Stimulated activated CD8-positive, alpha-beta memory T cell treated with anti-CD3 and anti-CD28 coated beads, Interleukin-7, amount 100 ng/mL, for 24 hours (primary cell): ENCODE data around the gene PPARG.
"Not testable (repeated sequence)": the region's sequence is repeated elsewhere in the genome, so short reads cannot be mapped to it uniquely, and the experiment has no call there.

Experiments
- DNase-seq: peaks from one replicate; pipeline ENCODE4 v3.0.0-alpha.2; 2020; ENCODE audit warnings: low read depth

Gene PPARG

DNA sequence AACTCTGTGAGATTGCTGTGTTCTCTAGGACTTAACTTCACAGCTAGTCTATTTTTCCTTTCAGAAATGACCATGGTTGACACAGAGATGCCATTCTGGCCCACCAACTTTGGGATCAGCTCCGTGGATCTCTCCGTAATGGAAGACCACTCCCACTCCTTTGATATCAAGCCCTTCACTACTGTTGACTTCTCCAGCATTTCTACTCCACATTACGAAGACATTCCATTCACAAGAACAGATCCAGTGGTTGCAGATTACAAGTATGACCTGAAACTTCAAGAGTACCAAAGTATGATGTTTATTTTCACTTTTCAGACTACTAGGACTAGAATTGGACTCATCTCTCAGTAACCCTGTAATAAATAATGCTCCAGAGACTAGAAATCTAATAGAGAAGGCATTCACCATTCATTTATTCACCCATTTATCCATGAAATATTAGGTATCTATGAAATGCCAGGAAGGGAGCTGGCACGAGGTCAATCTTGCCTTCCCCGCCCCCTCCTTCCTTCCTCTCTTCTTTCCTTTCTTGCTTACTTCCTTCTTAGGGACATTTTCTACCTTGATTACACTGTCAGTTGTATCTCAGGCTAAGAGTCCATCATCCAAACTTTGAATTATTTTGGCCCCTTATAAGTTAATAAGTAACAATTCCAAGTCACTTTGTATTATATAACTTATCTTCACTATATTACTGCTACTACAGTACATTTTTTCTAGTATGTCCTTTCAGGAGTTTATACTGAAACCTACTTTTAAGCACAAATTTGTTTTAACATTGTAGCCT, 91.0 kb downstream of the PPARG start:
- DNase-seq: no peak

DNA sequence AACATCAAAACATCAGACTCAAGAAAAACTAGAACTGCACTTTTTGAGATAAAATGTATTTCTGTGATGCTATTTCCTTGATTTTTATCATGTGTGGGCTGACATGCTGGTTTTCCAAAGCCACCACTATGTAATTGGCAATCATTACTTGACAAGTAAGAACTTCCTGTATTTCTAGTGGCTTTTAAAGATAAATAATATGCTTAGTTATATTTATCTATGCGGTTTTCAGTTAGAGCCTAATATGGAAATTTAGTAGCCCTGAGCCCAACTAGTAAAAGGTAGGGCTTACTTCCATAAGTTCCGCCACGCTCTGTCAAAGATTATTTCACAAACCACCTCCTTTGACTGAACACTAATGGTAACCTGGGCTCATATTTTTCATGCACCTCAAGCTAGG, 91.6 kb downstream of the PPARG start:
- DNase-seq: no peak

DNA sequence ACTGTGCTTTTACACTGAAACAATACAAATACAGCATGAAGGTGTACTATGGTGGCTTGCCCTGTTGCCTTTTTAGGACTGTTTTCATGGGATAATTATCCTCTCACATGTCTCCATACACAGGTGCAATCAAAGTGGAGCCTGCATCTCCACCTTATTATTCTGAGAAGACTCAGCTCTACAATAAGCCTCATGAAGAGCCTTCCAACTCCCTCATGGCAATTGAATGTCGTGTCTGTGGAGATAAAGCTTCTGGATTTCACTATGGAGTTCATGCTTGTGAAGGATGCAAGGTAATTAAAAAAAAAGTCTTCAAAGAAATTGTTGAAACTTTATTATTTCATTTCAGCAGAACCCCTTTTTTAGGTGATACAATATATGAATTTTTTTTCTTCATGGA, 92.3 kb downstream of the PPARG start:
- DNase-seq: no peak

DNA sequence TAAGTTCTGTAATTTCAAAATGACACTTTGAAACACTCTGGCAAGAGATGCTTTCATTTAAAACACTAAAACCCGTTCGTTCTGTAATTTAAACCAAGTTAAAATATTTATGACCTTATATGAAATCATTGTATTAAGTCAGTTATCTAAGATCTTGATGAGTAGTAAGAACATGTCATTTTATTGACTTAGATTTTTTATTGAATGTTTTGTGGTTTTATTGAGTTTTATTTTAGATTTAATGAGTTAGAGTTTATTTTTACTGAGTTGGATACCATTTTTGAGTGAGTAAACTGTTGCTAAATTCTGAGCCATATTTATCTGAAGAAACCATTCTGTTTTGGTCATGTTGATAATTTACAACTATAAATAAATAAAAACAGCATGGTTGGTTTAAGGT, 94.3 kb downstream of the PPARG start:
- DNase-seq: no peak

DNA sequence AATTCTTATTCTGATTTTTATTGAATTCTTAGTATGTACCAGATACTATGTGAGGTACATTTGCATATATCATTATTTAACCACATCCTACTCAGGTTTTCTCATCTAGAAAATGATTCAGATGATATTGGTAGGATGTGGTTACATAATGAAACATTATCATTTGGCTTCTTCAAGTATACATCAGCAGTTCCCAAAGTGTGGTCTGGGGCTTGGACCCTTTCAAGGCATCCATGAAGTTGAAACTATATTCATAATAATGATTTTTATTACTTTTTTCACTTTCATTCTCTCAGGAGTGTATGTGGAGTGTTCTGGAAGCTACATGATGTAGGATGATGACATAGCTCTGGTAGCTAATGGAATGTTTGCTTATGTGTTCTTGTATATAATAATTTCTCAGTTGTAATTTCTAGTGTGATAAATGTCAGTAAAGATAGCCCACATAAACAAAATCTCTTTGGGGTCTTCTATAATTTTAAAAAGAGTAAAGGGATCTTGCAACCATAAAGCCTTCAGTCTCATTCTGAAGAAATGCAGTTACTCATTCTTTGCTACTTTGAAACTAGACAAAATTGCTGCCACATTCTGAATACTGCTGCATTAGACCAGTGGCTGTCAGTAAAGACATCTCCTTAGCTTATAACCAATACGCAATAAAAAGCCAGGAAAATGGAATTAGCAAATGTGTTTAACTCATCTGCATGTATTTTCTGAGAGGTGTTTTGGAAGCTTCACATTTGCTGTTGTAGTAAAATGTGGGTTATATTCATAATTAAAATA, 95.8 kb downstream of the PPARG start:
- DNase-seq: no peak

DNA sequence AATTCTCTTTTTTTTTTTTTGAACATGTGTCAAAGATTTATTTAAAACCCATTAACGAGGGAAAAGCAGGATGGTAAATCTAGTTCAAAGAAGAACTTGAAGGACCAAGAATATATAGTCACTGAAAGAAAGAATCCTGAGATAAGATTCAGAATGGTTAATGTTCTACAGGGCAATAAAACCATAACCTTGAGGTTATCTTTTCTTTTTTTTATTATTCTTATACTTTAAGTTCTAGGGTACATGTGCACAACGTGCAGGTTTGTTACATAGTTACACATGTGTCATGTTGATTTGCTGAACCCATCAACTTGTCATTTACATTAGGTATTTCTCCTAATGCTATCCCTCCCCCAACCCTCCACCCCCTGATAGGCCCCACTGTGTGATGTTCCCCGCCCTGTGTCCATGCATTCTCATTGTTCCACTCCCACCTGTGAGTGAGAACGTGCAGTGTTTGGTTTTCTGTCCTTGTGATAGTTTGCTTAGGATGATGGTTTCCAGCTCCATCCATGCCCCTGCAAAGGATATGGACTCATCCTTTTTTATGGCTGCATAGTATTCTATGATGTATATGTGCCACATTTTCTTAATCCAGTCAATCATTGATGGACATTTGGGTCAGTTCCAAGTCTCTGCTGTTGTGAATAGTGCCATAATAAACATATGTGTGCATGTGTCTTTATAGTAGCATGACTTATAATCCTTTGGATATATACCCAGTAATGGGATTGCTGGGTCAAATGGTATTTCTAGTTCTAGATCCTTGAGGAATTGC, 97.8 kb downstream of the PPARG start:
- DNase-seq: not testable (repeated sequence)

DNA sequence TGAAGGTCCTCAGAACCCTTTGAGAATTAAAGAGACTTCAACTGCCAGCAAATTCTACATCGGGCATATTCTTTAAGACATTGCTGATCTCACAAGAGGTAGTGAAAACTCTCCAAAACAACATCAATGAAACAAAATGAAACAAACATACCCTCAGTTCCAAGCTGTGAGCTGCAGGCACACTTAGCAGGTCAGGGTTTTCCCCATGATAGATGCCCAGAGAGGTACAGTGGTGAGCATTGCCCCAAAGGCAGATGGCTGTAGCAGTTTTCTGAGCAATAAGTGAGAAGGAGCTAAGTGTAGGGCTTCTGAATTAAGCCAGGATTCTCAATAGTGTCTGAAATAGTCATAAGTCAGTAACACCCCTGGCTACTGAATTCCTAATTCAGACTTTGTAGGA, 99.3 kb downstream of the PPARG start:
- no peak for DNase-seq

DNA sequence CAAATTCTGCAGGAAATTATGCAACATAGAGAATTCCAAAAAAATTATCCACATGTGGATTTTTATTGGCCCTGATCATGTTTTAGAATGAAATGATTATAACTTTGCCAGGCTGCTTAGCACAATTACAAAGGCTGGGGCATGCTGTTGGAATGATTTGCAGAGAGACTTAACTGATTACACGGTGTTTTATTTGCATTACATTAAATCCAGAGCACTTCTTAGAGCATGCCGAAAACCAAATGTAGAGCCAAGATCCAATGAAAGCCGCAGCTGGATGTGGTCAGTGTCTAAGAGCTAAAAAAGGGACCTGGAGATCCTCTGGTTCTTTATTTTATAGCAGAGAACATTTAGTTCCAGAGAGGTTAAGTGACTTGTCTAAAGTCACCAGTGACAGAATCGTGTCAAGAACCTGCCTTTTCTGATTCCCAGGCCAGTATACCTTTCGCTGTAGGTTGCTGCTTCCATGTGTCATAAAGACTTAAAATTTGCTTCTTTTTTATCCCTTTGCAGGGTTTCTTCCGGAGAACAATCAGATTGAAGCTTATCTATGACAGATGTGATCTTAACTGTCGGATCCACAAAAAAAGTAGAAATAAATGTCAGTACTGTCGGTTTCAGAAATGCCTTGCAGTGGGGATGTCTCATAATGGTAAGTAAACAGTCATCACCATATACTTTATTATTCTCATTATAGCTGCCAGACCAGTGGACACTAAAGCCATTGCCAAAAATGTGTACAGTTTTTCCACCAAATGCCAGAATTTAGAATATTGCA, 103.4 kb downstream of the PPARG start:
- no peak for DNase-seq

DNA sequence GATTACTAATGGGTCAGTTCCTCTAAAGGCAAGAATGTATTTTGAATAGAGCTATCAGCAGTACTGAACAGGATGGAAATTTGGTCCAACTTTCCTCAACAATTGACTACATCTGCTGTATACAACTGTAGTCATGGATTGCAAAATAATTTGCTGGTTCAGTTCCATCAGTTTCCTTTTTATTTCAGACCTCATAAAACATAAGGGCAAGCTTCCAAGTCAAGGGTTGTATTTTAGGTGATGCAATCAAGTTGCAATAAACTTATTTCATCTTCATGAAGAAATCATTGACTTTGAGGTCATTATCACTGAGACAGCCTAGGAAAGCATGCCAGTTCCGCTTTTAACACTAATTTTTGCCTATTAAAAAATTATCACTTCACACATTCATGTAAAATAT, 105.0 kb downstream of the PPARG start:
- DNase-seq: no peak

DNA sequence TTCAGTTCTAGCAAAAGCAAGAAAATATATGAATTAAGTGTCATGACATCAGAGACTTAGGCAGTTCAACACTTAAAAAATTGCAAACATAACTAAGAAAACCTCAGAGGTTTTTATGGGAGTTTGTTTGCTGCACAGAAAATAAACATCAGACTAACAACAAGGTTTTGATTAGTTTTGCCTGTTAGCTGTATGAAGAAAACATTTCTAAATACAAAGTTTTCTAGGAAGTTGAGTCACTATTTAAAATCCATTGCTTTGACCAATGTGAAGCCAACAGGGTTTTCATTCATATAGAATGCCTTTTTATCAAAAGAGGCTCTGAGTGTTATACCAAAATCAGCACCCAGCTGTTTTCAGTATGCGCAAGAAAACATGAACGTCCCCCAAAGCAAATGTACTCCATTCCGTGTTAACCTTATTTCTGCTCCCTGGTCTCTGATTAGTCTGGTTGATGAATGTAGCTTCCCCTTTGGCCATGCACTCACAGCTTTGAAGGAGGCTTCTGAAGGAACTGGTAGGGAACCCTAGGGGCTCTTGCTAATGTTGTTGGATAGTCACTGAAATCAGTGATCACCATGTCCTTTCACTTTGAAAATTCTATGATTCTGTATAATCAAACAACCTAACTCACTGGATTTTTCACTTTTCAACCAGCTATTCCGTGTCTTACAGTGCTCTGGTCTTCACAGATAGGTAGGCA, 105.8 kb downstream of the PPARG start:
- no peak for DNase-seq

DNA sequence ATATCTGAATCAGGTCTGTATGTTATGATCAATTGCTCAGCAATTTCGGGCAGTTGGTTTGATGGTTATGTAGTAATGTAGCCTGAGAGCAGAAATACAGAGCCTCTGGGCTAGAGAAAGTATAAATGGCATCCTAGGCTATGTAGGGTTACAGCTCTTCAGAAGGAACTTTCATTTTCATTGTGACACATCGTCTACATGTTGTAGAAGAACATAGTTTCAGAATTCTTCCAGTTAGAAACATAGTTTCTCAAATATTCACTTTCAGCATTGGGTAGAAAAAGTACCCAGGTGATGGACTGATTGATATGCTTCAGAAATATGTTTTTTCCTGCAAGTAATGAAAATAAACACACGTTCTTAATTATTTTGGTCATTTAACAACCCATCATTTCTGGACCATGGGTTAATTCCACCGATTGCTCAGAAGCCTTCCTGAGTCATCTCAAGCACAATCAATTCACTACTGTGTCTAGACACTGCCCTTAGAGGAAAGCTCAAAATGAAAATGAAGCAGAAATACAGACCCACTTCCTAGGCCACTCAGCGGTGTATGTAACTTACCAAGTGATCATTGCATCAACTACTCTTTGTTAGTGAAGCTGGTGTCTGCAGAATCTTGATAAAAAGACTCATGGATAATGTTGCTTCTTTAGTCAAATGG, 106.6 kb downstream of the PPARG start:
- DNase-seq: no peak

DNA sequence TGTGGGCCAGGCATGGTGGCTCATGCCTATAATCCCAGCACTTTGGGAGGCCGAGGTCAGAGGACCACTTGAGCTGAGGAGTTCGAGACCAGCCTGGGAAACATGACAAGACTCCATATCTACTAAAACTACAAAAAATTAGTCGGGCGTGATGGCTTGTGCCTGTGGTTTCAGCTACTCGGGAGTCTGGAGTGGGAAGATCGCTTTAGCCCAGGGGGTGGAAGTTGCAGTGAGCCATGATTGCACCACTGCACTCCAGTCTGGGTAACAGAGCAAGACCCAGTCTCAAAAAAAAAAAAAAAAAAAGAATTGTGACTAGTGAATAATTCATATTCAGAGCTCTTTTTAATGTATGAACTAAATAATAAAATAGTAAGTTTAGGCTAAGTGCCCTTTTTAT, 107.6 kb downstream of the PPARG start:
- no peak for DNase-seq

DNA sequence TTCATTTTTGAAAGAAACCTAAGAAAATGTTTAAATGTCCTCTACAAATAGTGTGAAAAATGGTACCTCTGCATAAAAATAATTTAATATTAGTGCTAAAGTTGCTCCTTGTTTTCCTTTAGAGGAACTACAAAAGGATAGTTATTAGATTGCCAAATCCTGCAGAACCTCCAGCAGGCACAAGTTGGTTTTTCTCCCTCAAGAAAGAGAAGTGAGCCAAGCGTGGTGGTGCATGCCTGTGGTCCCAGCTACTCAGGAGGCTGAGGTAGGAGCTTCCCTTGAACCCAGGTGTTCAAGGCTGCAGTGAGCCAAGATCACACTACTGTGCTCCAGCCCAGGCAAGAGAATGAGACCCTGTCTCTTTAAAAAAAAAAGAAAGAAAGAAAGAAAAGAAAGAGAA, 110.4 kb downstream of the PPARG start:
- DNase-seq: no peak

DNA sequence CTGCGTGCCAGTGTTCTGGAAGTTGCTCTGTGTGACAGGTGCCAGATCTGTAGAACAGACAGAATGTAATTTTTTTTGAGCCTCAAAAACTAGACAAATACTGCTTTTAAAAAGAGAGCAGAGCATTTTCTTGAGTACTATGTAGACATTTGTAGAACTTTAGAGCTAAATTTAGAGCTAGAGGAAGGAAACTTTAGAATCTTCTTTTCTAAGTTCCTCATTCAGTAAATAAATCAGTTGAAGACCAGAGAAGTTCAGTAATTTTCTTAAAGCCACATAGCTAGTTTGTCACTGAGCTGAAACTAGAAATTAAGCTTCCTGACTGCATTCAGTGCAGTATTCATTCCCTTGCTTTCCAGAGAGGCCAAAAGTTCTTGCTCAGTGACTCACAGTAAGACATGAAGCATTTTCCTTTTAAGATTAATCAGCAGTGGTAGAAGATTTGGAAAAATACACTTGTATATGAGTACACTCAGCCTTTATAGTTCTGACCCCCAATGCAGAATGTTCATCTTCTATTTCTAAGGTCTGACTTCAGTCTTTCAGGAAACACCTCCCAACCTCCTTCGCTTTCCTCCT, 111.8 kb downstream of the PPARG start:
- DNase-seq: no peak

DNA sequence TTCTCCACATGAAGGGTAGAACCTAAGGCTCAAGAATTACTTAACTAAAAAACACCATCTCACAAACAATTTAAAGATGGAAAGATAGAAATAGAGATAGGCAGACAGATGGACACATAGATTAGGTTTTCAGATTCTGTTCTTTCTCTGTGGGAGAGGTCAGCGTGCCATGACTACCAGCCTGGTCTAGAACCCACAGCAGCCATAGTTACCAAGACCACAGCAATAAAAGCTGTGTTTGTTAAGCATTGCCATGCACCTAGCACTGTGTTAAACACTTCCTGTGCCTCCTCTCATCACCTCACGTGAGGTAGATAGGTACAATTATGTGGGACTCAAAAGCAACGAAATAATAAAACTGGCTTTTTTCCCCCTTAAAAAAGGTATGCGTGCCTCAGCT, 112.3 kb downstream of the PPARG start:
- DNase-seq: no peak

DNA sequence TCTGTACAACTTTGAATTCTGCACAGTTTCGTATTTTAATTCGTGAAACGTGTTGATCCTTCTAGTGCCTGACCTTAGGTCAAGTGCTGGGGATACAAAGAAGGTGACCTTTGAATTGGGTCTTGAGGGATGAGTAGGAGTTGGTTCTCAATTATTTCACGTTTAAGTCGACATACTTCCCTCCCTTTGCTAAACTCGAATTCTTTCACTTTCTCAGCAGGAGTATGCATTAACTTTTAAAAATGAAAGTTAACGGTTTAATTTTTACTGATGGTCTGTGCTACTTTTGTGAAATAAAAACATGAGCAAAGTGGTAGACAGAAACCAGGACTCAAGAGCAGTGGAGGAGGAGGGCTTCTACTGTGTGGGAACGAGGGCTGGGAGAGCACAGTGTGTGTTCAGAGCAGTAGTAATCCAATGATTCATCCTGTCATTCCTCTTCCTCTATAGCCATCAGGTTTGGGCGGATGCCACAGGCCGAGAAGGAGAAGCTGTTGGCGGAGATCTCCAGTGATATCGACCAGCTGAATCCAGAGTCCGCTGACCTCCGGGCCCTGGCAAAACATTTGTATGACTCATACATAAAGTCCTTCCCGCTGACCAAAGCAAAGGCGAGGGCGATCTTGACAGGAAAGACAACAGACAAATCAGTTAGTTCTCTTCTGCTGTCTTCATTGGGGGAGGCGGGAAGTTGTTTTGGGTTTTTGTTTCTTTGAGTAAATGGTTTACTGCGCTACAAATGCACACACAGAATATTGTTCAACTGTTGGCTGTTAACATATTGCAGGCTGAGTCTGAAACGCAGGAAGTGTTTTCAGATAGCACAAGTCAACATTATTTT, 116.8 kb downstream of the PPARG start:
- no peak for DNase-seq

DNA sequence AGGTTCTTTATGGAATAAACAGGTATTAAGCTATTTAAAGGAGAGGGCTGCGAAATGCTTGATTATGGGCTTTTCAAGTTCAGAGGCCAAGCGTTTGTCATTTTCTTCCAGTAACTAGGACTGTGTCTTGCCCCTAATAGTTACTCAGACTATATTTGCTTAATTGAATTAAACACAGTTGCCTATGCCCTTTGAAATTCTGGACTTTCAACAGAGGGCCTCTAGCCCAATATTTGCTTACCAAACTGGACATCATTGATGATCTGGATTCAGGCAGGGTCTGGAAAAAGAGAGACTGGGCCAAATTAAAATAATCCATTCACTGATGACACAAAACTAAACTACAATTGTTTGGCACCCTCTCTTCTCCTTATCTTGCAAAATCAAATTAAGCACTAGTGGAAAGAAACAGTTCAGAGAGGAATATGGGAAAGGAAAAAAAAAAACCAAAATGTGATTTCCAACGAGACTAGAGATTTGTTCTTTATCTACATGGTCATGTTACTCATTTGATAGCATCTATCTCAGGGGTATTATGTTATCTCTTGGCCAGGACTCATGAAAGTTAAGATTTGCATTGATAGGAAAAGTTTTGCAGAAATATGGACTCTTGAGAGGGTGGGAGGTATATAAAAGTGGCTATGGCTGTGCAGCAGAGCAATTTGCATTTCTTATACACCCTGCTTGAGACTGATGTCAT, 120.3 kb downstream of the PPARG start:
- no peak for DNase-seq

DNA sequence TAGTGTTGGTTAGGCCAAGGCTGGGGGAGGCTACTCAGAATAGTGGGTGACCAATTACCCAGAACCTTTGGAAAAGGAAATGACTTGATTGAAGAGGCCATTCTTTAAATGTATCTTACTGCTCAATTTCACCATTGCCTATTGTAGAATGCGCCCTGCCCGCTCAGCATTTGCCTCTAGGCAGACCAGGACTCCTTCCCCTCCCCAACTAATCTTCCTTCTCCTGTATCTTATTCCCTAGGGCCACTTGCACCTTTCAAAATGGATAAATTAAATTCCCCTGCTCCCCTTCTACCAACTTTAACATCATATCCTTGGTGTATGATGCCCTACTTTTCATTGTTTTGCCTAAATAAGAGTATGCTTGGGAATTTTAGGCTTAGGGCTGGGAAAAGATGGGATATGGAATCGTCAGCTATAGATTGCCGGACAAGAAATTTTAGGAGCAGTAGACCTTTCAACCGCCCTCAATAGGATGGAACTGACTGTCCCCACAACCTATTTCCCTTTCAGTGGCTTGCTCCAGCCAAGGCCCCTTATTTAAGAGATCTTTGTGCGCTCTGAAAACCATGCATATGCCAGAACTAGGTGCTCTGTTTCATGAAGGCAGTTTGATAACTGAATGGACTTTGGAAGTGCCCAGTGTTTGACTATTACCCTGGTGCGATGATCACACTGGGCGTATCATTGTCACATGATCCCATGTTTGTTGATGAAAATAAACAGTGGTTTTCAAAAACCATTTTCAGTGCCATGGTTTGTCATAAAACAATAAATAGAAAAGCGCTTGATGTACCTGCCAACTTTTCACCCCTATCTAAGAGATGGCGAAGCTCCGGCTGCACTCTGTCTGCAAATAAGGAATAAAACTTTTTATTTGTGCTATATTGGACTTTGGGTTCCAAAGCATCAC, 121.1 kb downstream of the PPARG start:
- DNase-seq: no peak
